Stomach (tissue), 4 donors: ENCODE results near the gene ZNF282.

Experiments
- EP300 ChIP-seq: sonication (generic); formaldehyde crosslinking; IDR thresholded peaks from one replicate; pipeline ENCODE4 v1.6.1; 2017; ENCODE audit warnings: antibody characterized with exemption
- POLR2A ChIP-seq, 4 donors: fragments of 450-650 bp; IDR thresholded peaks; one replicate each; pipeline ENCODE4 v1.6.1; 2016; ENCODE audit warnings: antibody characterized with exemption in 4 of 4, control low read depth in 2 of 4, mild to moderate bottlenecking in 1 of 4, moderate library complexity in 1 of 4
- POLR2AphosphoS5 ChIP-seq, 3 donors: sonication (generic); formaldehyde crosslinking; IDR thresholded peaks; one replicate each; pipeline ENCODE4 v1.6.1; 2016; ENCODE audit warnings: antibody characterized with exemption in 3 of 3
- TF ChIP-seq, protein P1 (sequence below), 7 experiments: fragments of 450-650 bp in 4 of 7; fragments of 200-600 bp in 3 of 7; sonication (generic) in 3 of 7; IDR thresholded peaks; one replicate each; pipeline ENCODE4 v1.5.1; 2016 to 2019; ENCODE audit warnings: antibody characterized with exemption in 7 of 7, control low read depth in 2 of 7, mild to moderate bottlenecking in 1 of 7

DNA sequence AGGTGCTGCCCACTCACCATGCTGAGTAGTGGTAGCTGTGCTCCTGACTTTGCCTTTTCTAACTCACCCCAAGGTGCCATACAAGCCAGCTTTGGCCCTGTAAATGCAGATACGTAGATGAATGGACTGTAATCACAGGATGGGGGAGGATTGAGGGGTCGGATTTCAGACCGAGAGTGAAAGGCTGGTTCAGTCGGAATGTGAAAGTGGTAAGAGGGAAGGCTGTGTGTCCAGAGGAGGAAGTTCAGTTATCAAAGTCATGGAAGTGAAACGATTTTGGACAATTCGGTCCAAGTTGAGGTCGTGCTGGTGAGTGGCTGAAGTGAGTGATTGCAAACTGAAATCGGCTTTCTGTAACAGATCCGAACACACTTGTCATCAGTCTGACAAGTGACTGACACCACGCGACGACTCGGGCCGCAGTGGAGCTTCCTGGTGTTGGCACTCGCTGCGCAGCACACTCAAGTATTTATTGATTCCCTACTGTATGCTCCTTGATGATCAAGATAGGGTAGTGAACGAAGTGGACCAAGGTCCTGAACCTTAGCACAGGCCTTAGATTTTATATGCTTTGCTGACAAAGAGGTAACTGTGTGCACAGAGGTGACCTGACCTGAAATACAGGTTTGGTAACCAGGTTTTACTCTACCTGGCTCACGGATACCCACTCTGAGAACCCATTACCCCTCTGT is 10.5 kb downstream of the ZNF282 start:
- TF ChIP-seq, protein P1, sequence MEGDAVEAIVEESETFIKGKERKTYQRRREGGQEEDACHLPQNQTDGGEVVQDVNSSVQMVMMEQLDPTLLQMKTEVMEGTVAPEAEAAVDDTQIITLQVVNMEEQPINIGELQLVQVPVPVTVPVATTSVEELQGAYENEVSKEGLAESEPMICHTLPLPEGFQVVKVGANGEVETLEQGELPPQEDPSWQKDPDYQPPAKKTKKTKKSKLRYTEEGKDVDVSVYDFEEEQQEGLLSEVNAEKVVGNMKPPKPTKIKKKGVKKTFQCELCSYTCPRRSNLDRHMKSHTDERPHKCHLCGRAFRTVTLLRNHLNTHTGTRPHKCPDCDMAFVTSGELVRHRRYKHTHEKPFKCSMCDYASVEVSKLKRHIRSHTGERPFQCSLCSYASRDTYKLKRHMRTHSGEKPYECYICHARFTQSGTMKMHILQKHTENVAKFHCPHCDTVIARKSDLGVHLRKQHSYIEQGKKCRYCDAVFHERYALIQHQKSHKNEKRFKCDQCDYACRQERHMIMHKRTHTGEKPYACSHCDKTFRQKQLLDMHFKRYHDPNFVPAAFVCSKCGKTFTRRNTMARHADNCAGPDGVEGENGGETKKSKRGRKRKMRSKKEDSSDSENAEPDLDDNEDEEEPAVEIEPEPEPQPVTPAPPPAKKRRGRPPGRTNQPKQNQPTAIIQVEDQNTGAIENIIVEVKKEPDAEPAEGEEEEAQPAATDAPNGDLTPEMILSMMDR (IDR thresholded peaks at IDR 0.05) = no peak
- TF ChIP-seq POLR2AphosphoS5 (IDR thresholded peaks at IDR 0.05) (no peak), POLR2A (IDR thresholded peaks at IDR 0.05) (no peak), EP300 (no peak)
